Measurements from ENCODE around the gene AFF3. TPM values are rescaled to one million over a fixed set of nuclear protein-coding genes. Genes with fewer than 3 reads are reported as not detected.

The AFF3 gene
- total and polyA plus RNA-seq, 2 of the 8 experiments (the other 6 are each of a cell fraction or from before 2014, with no cell fraction given), result 0.27 to 3.0 TPM

DNA sequence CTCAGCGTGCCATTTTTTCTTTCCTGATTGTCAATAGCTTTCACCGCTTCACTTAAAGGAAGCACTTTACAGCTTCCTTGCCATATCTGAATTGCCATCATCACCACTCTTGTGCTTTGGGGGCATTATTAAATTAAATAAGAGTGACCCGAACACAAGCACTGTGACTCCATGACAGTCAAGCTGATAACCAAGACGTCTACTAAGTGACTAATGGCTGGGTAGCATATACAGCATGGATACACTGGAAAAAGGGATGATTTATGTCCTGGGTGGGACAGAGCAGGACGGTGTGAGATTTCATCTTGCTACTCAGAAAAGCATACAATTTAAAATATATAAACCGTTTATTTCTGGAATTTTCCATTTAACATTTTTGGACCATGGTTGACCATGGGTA is 24.3 kb upstream of the AFF3 start:
- Histone ChIP-seq H2BK12ac (ENCODE audit: low read depth, low read length) (no peak overlapping the region), H2BK20ac (ENCODE audit: low read length) (no peak overlapping the region), H3K4me2 (ENCODE audit: insufficient read depth in 1 of 2, low read depth in 2 of 2, low read length in 2 of 2) (no peak overlapping the region), H4K5ac (ENCODE audit: insufficient read length, low read depth, low read length) (no peak overlapping the region), H2BK15ac (ENCODE audit: low read length) (no peak overlapping the region), H3K4ac (replicated peaks; ENCODE audit: insufficient read length, low read depth, low read length) (no peak overlapping the region), H3K79me2 (ENCODE audit: control insufficient read depth in 1 of 2, insufficient read depth in 2 of 2, low read length in 2 of 2) (no peaks in the 10 kb centered on the region), H2AK5ac (ENCODE audit: low read depth, low read length) (no peak overlapping the region), H3K9me3 (ENCODE audit: insufficient read depth in 2 of 2, low read depth in 1 of 2, low read length in 1 of 2) (peaks cover 3 to 4% of the 10 kb centered on the region in 2 experiments; a peak in 2 of 4 replicates), H3K14ac (ENCODE audit: insufficient read length) (no peak overlapping the region), H3K23me2 (ENCODE audit: low read depth, low read length) (peaks cover 2% of the 10 kb centered on the region; the same call in 1 of the 2 replicates), H2BK120ac (replicated peaks; ENCODE audit: low read depth, low read length) (no peak overlapping the region), H2BK5ac (ENCODE audit: low read depth, low read length) (no peak overlapping the region), H4K91ac (replicated peaks; ENCODE audit: insufficient read length, low read length) (no peak overlapping the region), H3K79me1 (ENCODE audit: low read depth, low read length) (no peaks in the 10 kb centered on the region), H3K9ac (replicated peaks in 1 of 4; ENCODE audit: extremely low read depth in 1 of 4, low read depth in 3 of 4, low read length in 3 of 4) (no peak overlapping the region), H3K56ac (replicated peaks; ENCODE audit: insufficient read length, low read depth, low read length) (no peak overlapping the region), H3K18ac (ENCODE audit: extremely low read depth, low read length) (no peak overlapping the region), H3K27me3 (replicated peaks in 1 of 4; ENCODE audit: control insufficient read depth in 3 of 4, extremely low read depth in 1 of 4, insufficient read depth in 3 of 4, low read length in 3 of 4) (no peaks in the 10 kb centered on the region; a peak in 1 of 7 replicates), H4K20me1 (replicated peaks in 1 of 2; ENCODE audit: control insufficient read depth in 1 of 2, insufficient read depth in 2 of 2, low read length in 2 of 2) (no peaks in the 10 kb centered on the region), H3K36me3 (ENCODE audit: control insufficient read depth in 2 of 4, insufficient read depth in 4 of 4, low read length in 3 of 4) (no peaks in the 10 kb centered on the region), H3K4me3 (ENCODE audit: extremely low read depth in 1 of 4, insufficient read depth in 2 of 4, low read depth in 3 of 4, low read length in 4 of 4) (no peak overlapping the region), H2AFZ (ENCODE audit: low read length) (no peak overlapping the region), H4K8ac (ENCODE audit: extremely low read depth, insufficient read depth, low read length) (no peak overlapping the region), H3K27ac (ENCODE audit: low read depth, low read length) (no peak overlapping the region), H3K23ac (ENCODE audit: insufficient read length) (no peak overlapping the region), H3K4me1 (replicated peaks in 1 of 4; ENCODE audit: control insufficient read depth in 3 of 4, insufficient read depth in 4 of 4, low read length in 3 of 4) (no peaks in the 10 kb centered on the region)
- CTCF ChIA-PET (ENCODE audit: partially characterized antibody), result interaction anchor here (0.7 to 0.9 kb wide), 2 partner anchors 21 to 43 kb away, joined by 3 read pairs; no protein-coding TSS in a partner anchor
- no peak for FAIRE-seq
- DNase-seq (ENCODE audit: low read depth in 1 of 2, low spot score in 2 of 2), result no peak
- POLR2A ChIA-PET (ENCODE audit: partially characterized antibody), result no interaction called here
- WGBS, 2 experiments (ENCODE audit: extremely low coverage in 1 of 2, insufficient coverage in 1 of 2, insufficient read length in 1 of 2, insufficient replicate concordance in 2 of 2, low coverage in 1 of 2, low lambda C conversion rate in 2 of 2, missing lambda C conversion rate in 1 of 2), result 90% methylated on average over 6 of the region's 6 CpGs; no CpG with 5 or more reads in 1 of the 2 experiments
- TF ChIP-seq CBX5 (IDR thresholded peaks at IDR 0.05; ENCODE audit: low read depth, low read length), result no peak
- TF ChIP-seq BACH1 (IDR thresholded peaks at IDR 0.05; ENCODE audit: low read length), result no peak
- no peak for TF ChIP-seq RNF2 (IDR thresholded peaks at IDR 0.05; ENCODE audit: borderline replicate concordance, low read depth, low read length, missing control alignments, poor library complexity, severe bottlenecking)
- no peak for TF ChIP-seq POLR2A (IDR thresholded peaks at IDR 0.05; ENCODE audit: control extremely low read depth in 1 of 2, low read depth in 2 of 2, low read length in 2 of 2)
- TF ChIP-seq SAP30 (IDR thresholded peaks at IDR 0.05; ENCODE audit: insufficient read depth, insufficient replicate concordance, low read length), result no peak
- no peak for TF ChIP-seq CHD2 (IDR thresholded peaks at IDR 0.05; ENCODE audit: low read length)
- no peak for TF ChIP-seq CBX8 (IDR thresholded peaks at IDR 0.05; ENCODE audit: borderline replicate concordance, low read depth, low read length)
- TF ChIP-seq EP300 (IDR thresholded peaks at IDR 0.05; ENCODE audit: borderline replicate concordance in 1 of 2, low read depth in 2 of 2, low read length in 2 of 2), result no peak
- TF ChIP-seq KDM5A (IDR thresholded peaks at IDR 0.05; ENCODE audit: low read length), result no peak
- TF ChIP-seq EZH2 (IDR thresholded peaks at IDR 0.05; ENCODE audit: low read depth, low read length, severe bottlenecking), result no peak
- no peak for TF ChIP-seq POLR2AphosphoS5 (IDR thresholded peaks at IDR 0.05; ENCODE audit: low read depth, low read length)
- TF ChIP-seq NANOG (IDR thresholded peaks at IDR 0.05; ENCODE audit: insufficient read depth, low read depth, low read length, poor library complexity, severe bottlenecking), result no peak
- no peak for TF ChIP-seq TBP (IDR thresholded peaks at IDR 0.05; ENCODE audit: low read depth, low read length)
- no peak for TF ChIP-seq SP1 (IDR thresholded peaks at IDR 0.05; ENCODE audit: low read depth, low read length)
- no peak for TF ChIP-seq SRF (IDR thresholded peaks at IDR 0.05; ENCODE audit: low read depth, low read length)
